Large intestine (tissue), 3 donors: ENCODE results near the gene ZNF101. TPM values are rescaled to one million over a fixed set of nuclear protein-coding genes. Genes with fewer than 3 reads are reported as not detected.

Source experiments
- DNase-seq, 2 donors: peaks; one replicate each; pipeline versions ENCODE4 v3.0.0 to v3.0.0-alpha.2; 2013
- H3K27ac ChIP-seq: one replicate; pipeline ENCODE4 v1.5.1; 2013; ENCODE audit warnings: low read length
- H3K27me3 ChIP-seq: 2 replicates; pipeline ENCODE4 v1.6.1; 2013; ENCODE audit warnings: low read length; ENCODE audit not compliant: control insufficient read depth, insufficient read depth
- H3K36me3 ChIP-seq: 2 replicates; pipeline ENCODE4 v1.6.1; 2013; ENCODE audit warnings: low read length; ENCODE audit not compliant: control insufficient read depth, insufficient read depth
- H3K4me1 ChIP-seq: one replicate; pipeline ENCODE4 v1.6.1; 2013; ENCODE audit warnings: low read length; ENCODE audit not compliant: control insufficient read depth, insufficient read depth
- H3K4me3 ChIP-seq: one replicate; pipeline ENCODE4 v1.5.1; 2013; ENCODE audit warnings: low read length
- H3K9me3 ChIP-seq: one replicate; pipeline ENCODE4 v1.6.1; 2013; ENCODE audit warnings: mild to moderate bottlenecking, low read depth, low read length, moderate library complexity; ENCODE audit not compliant: control insufficient read depth
- WGBS: methylation state at CpG from one replicate; pipeline ENCODE4 v1.1.5; 2013; ENCODE audit warnings: low lambda C conversion rate; ENCODE audit not compliant: insufficient coverage; 5-methylcytosine and 5-hydroxymethylcytosine counted together
- polyA plus RNA-seq: library from polyadenylated mRNA; unstranded; fragments of 120-200 nt; gene quantifications from one replicate; pipeline ENCODE4 v1.2.1, GENCODE V29; 2013

The ZNF101 gene
- polyA plus RNA-seq, 1 donor, result 9.1 TPM

DNA sequence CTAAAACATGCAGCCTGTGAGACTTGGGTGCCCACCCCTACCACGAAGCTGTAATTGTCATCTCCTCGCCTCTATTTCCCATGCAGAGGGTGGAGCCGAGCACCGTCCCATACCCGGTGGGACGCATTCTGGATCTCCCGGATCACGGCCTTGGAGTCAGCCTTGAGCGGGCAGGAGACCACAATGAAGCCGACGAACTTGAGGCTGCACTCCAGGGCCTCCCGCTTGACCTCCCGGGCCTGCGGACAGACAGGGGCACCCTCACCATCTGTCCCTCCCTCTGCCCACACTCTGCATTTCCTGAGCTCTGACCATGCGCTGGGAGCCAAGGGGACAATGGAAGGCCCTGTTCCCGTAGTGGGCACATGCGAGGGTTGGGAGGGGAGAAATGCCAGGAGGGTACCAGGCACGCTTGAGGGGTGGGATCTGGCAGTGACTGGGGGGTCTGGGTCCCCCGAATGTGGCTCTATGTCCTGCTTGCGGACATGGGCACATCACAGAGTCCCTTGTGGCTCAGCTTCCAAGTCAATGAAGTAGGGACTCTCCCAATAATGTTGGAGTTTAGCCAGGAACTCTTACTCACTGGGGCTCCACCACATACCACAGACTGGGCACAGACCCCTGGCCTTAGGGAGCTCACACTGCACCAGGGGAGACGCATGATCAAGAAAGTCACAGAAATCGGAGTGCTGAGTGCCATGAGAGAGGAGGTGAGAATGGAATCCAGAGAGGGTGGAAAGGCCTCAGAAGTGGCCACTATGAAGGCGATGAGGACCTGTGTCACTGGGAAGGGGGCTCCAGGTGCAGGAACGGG lies 15.9 kb upstream of the ZNF101 start:
- no peak overlapping the region for H3K4me3 ChIP-seq
- H3K27ac ChIP-seq, result no peak overlapping the region
- 100% methylated on average over 3 of the region's 24 CpGs for WGBS
- H3K4me1 ChIP-seq, result no peaks in the 10 kb centered on the region
- peaks cover 89% of the 10 kb centered on the region for H3K36me3 ChIP-seq
- H3K9me3 ChIP-seq, result no peaks in the 10 kb centered on the region
- no peak for DNase-seq
- no peaks in the 10 kb centered on the region for H3K27me3 ChIP-seq

GRCh38 chr19:19653597-19654147 lies 15.0 kb upstream of the ZNF101 start:
- H3K36me3 ChIP-seq, result peaks cover 95% of the 10 kb centered on the region

DNA sequence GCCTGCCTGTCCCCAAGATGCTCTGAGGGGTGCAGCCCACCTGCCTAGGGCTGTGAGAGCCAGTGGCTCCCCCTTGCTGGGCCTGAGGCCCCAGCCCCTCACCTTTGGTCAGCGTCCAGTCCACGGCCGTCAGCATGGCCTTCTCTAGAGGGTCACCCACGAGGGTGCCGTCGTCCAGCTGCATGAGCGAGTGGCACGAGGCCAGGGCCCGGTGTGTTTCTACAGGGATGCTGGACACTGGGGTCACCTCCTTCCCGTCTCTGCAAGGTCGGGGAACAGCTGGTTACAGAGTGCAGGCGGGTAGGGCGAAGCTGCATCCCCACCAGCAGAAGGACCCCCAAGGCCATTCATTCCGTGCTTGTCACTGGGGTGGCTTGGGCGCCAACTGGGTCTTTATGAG lies 14.2 kb upstream of the ZNF101 start:
- Histone ChIP-seq H3K4me1 (no peaks in the 10 kb centered on the region), H3K36me3 (peaks cover 96% of the 10 kb centered on the region), H3K27me3 (no peaks in the 10 kb centered on the region), H3K9me3 (no peaks in the 10 kb centered on the region), H3K4me3 (no peak overlapping the region), H3K27ac (no peak overlapping the region)
- WGBS, result no CpG with 5 or more reads among the region's 15 CpGs
- DNase-seq, result no peak

More at GRCh38 chr19:19653597-19654147, 15.0 kb upstream of the ZNF101 start:
- no peak overlapping the region for H3K27ac ChIP-seq
- no CpG with 5 or more reads among the region's 23 CpGs for WGBS
- H3K9me3 ChIP-seq, result no peaks in the 10 kb centered on the region
- no peaks in the 10 kb centered on the region for H3K27me3 ChIP-seq
- no peak overlapping the region for H3K4me3 ChIP-seq
- DNase-seq, result no peak
- no peaks in the 10 kb centered on the region for H3K4me1 ChIP-seq

GRCh38 chr19:19655051-19655594 lies 13.5 kb upstream of the ZNF101 start:
- no peaks in the 10 kb centered on the region for H3K27me3 ChIP-seq
- no peak overlapping the region for H3K4me3 ChIP-seq
- H3K9me3 ChIP-seq, result no peaks in the 10 kb centered on the region
- H3K27ac ChIP-seq, result no peak overlapping the region
- peaks cover 95% of the 10 kb centered on the region for H3K36me3 ChIP-seq
- no peaks in the 10 kb centered on the region for H3K4me1 ChIP-seq
- DNase-seq, result no peak
- no CpG with 5 or more reads among the region's 22 CpGs for WGBS

- no peak overlapping the region for H3K27ac ChIP-seq
- no CpG with 5 or more reads among the region's 27 CpGs for WGBS
- H3K4me3 ChIP-seq, result no peak overlapping the region
- DNase-seq, result no peak
- H3K4me1 ChIP-seq, result no peaks in the 10 kb centered on the region
- H3K27me3 ChIP-seq, result no peaks in the 10 kb centered on the region
- H3K9me3 ChIP-seq, result no peaks in the 10 kb centered on the region
- peaks cover 88% of the 10 kb centered on the region for H3K36me3 ChIP-seq
Measured at GRCh38 chr19:19655641-19656343, 12.8 kb upstream of the ZNF101 start.

- Histone ChIP-seq H3K36me3 (peaks cover 85% of the 10 kb centered on the region), H3K27ac (no peak overlapping the region), H3K9me3 (no peaks in the 10 kb centered on the region), H3K4me1 (no peaks in the 10 kb centered on the region), H3K4me3 (no peak overlapping the region), H3K27me3 (no peaks in the 10 kb centered on the region)
- DNase-seq, result no peak
- no CpG with 5 or more reads among the region's 33 CpGs for WGBS
Measured at GRCh38 chr19:19656451-19657396, 11.9 kb upstream of the ZNF101 start.

- H3K36me3 ChIP-seq, result peaks cover 81% of the 10 kb centered on the region
Measured at GRCh38 chr19:19657397-19657783, 11.2 kb upstream of the ZNF101 start.

GRCh38 chr19:19659646-19660245 lies 8.9 kb upstream of the ZNF101 start:
- no peak for DNase-seq

More at GRCh38 chr19:19657397-19657783, 11.2 kb upstream of the ZNF101 start:
- no peak overlapping the region for H3K4me3 ChIP-seq
- no CpG with 5 or more reads among the region's 10 CpGs for WGBS
- no peak overlapping the region for H3K27ac ChIP-seq
- no peak for DNase-seq
- H3K4me1 ChIP-seq, result peaks cover 4% of the 10 kb centered on the region
- H3K27me3 ChIP-seq, result no peaks in the 10 kb centered on the region
- H3K9me3 ChIP-seq, result no peaks in the 10 kb centered on the region

GRCh38 chr19:19661141-19661674 lies 7.4 kb upstream of the ZNF101 start:
- Histone ChIP-seq H3K27me3 (no peaks in the 10 kb centered on the region), H3K4me3 (no peak overlapping the region), H3K9me3 (no peaks in the 10 kb centered on the region), H3K27ac (no peak overlapping the region), H3K4me1 (peaks cover 9% of the 10 kb centered on the region), H3K36me3 (peaks cover 43% of the 10 kb centered on the region)
- DNase-seq, result no peak
- whole genome bisulfite sequencing, result no CpG with 5 or more reads among the region's 10 CpGs

More at GRCh38 chr19:19659646-19660245, 8.9 kb upstream of the ZNF101 start:
- H3K9me3 ChIP-seq, result no peaks in the 10 kb centered on the region
- no peak overlapping the region for H3K4me3 ChIP-seq
- H3K27ac ChIP-seq, result no peak overlapping the region
- H3K4me1 ChIP-seq, result peaks cover 9% of the 10 kb centered on the region
- peaks cover 58% of the 10 kb centered on the region for H3K36me3 ChIP-seq
- WGBS, result no CpG with 5 or more reads among the region's 17 CpGs
- no peaks in the 10 kb centered on the region for H3K27me3 ChIP-seq
